ENCODE data around the gene MINDY4.

Gene MINDY4

DNA sequence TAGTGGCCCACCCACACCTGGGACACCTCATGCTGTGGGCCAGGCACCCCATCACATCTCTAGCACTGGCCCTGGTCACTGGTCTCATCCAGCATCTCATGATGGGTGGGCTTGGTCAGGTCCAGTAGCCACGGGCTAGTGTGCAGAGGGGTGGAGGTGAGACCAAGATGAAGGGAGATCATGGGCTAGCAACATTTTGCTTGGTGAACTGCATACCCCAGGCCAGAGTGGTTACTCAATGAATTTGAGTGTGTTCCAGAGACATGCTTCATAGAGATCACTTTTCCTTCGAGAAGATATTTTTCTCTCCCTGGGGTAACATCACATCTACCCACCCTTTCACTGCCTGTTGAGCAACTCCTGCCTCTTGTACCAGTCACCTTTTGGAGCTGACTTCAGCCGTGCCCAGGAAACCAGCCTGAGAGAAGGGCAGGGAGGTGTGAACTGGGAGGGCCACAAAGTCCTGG is 44.2 kb downstream of the MINDY4 start:
- DNase-seq: no peak
- no peak overlapping the region for H3K23ac ChIP-seq (ENCODE audit: low read length)

DNA sequence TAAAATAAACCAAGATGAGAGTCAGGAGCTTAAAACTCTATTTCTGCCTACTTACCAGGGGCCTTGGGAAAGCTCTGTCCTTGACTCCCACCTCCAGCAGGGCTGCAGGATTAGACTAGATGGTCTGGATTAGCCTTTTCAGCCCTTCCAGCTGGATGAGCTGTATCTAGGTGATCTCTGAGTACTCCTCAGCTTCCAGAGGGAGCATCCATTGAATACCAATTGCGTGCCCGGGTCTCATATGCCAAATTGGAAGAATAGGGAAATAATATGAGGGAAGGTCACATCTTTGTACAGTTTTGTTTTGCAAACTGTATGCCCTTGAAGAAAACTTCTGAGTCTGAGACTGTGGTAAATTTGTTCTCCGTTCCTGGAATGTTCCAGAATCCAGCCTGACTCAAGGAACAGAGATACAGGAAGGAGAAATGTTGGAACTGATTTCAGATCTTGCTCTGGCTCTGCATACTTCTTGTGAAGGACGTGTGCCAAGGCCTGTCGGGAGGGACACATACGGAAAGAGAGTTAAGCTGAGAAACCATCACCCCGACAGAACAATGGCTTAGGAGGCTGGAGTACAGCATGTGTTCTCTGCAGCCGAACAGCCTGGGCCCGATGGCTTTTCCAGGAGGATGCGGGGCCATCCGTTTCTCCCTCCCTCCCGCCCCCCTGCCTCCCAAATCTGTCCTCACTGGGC is 44.9 kb downstream of the MINDY4 start:
- Histone ChIP-seq H4K12ac (ENCODE audit: low read depth, low read length) (no peak overlapping the region), H3K79me1 (ENCODE audit: low read length) (no peaks in the 10 kb centered on the region), H3K4me2 (ENCODE audit: low read length) (no peak overlapping the region), H3K14ac (ENCODE audit: low read length) (no peak overlapping the region), H3K27ac (ENCODE audit: low read depth, low read length) (no peak overlapping the region), H3K27me3 (ENCODE audit: insufficient read depth, low read length) (no peaks in the 10 kb centered on the region), H2BK120ac (ENCODE audit: insufficient read depth, low read length, poor library complexity) (no peak overlapping the region), H3K9ac (ENCODE audit: low read length) (no peak overlapping the region), H2AFZ (ENCODE audit: insufficient read depth, low read length, poor library complexity) (no peak overlapping the region), H2BK5ac (ENCODE audit: low read depth, low read length, poor library complexity) (no peak overlapping the region), H3K4me1 (ENCODE audit: control insufficient read depth in 1 of 2, insufficient read depth in 2 of 2, low read length in 2 of 2) (no peaks in the 10 kb centered on the region), H3K23ac (ENCODE audit: low read length) (no peak overlapping the region), H3K36me3 (ENCODE audit: control insufficient read depth in 1 of 2, insufficient read depth in 2 of 2, low read length in 2 of 2) (peaks cover 0 to 2% of the 10 kb centered on the region in 2 experiments), H2AK5ac (ENCODE audit: low read length) (no peak overlapping the region), H3K18ac (ENCODE audit: low read length) (no peak overlapping the region), H4K8ac (ENCODE audit: low read depth, low read length) (no peak overlapping the region), H3K9me3 (ENCODE audit: insufficient read depth, low read depth, low read length) (peaks cover 2% of the 10 kb centered on the region), H3K4ac (ENCODE audit: low read depth, low read length) (no peak overlapping the region), H4K91ac (ENCODE audit: low read depth, low read length) (no peak overlapping the region), H3K4me3 (ENCODE audit: low read depth, low read length) (no peak overlapping the region), H2BK12ac (ENCODE audit: low read length) (no peak overlapping the region), H3K79me2 (ENCODE audit: control insufficient read depth, insufficient read depth, low read length, poor library complexity) (no peaks in the 10 kb centered on the region)
- WGBS (ENCODE audit: extremely low coverage, insufficient coverage, insufficient read length): no CpG with 5 or more reads among the region's 12 CpGs
- DNase-seq: no peak

More for the DNA sequence above, 44.2 kb downstream of the MINDY4 start:
- no peak overlapping the region for H2AFZ ChIP-seq (ENCODE audit: insufficient read depth, low read length, poor library complexity)
- no peak overlapping the region for H2AK5ac ChIP-seq (ENCODE audit: low read length)
- H2BK120ac ChIP-seq (ENCODE audit: insufficient read depth, low read length, poor library complexity): no peak overlapping the region
- H3K36me3 ChIP-seq (ENCODE audit: control insufficient read depth in 1 of 2, insufficient read depth in 2 of 2, low read length in 2 of 2): peaks cover 0 to 2% of the 10 kb centered on the region in 2 experiments
- no peak overlapping the region for H3K27ac ChIP-seq (ENCODE audit: low read depth, low read length)
- H3K18ac ChIP-seq (ENCODE audit: low read length): no peak overlapping the region
- no peak overlapping the region for H3K9ac ChIP-seq (ENCODE audit: low read length)
- no peaks in the 10 kb centered on the region for H3K79me1 ChIP-seq (ENCODE audit: low read length)
- H3K4me3 ChIP-seq (ENCODE audit: low read depth, low read length): no peak overlapping the region
- H3K14ac ChIP-seq (ENCODE audit: low read length): no peak overlapping the region
- H4K12ac ChIP-seq (ENCODE audit: low read depth, low read length): no peak overlapping the region
- no peaks in the 10 kb centered on the region for H3K27me3 ChIP-seq (ENCODE audit: insufficient read depth, low read length)
- no peak overlapping the region for H3K4me2 ChIP-seq (ENCODE audit: low read length)
- H3K4me1 ChIP-seq (ENCODE audit: control insufficient read depth in 1 of 2, insufficient read depth in 2 of 2, low read length in 2 of 2): no peaks in the 10 kb centered on the region
- peaks cover 2% of the 10 kb centered on the region for H3K9me3 ChIP-seq (ENCODE audit: insufficient read depth, low read depth, low read length)
- H3K79me2 ChIP-seq (ENCODE audit: control insufficient read depth, insufficient read depth, low read length, poor library complexity): no peaks in the 10 kb centered on the region
- H2BK12ac ChIP-seq (ENCODE audit: low read length): no peak overlapping the region
- WGBS (ENCODE audit: extremely low coverage, insufficient coverage, insufficient read length): no CpG with 5 or more reads among the region's 3 CpGs
- H2BK5ac ChIP-seq (ENCODE audit: low read depth, low read length, poor library complexity): no peak overlapping the region
- no peak overlapping the region for H3K4ac ChIP-seq (ENCODE audit: low read depth, low read length)
- H4K8ac ChIP-seq (ENCODE audit: low read depth, low read length): no peak overlapping the region
- no peak overlapping the region for H4K91ac ChIP-seq (ENCODE audit: low read depth, low read length)

DNA sequence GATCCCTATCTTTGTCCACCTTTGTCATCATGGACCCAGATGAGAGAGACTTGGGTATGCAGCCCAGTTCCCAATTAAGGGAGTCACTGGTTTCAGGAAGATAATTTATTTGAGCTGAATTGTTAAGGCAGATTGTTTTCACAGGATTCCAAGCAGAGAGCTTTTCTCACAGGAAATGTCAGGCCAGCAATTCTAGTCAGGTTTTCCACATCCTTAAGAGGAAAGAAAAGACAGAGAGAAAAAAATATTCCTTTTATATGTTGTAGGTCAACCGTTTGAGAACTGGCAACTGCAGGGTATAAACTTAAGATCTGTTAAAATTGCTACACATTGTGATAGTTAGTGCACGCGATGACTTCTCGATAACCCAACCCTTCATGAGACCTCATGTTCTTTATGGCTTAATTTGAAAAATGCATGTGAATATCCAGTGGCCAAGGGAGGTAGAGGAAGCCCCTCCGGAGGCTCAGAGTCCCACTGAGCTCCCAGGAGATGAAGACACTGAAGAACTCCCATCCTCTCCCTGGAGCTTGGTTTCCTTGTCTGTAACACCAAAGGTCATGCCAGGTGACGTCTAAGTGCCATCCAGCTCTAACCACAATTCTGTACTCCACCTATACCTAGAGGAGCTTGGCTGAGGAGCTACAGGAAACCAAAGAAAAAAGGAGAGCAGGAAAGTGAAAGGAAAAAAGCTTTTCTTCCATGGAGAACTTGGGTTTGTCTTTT is 45.6 kb downstream of the MINDY4 start:
- no peak overlapping the region for H4K8ac ChIP-seq (ENCODE audit: low read depth, low read length)

DNA sequence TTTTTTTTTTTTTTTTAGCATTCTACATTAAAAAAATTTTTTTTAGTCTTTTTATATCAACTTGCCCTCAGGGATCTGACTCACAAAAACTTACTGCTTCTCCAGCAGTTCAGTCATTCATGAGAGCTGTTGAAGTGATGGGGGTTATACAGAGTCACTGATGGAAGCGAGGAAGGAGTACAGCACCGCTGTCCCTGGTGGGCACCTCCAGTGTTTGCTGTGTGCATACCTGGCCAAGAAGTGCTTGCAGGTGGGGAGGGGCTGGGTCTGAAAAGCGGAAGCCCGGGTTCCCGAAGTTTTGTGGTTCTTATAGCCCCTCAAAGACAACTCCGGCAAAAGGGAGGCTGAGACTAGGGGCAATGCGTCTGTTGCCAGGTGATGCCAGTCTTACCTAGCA is 46.2 kb downstream of the MINDY4 start:
- peaks cover 0 to 2% of the 10 kb centered on the region in 2 experiments for H3K36me3 ChIP-seq (ENCODE audit: control insufficient read depth in 1 of 2, insufficient read depth in 2 of 2, low read length in 2 of 2)
- H3K79me2 ChIP-seq (ENCODE audit: control insufficient read depth, insufficient read depth, low read length, poor library complexity): no peaks in the 10 kb centered on the region
- H2BK12ac ChIP-seq (ENCODE audit: low read length): no peak overlapping the region
- H3K9ac ChIP-seq (ENCODE audit: low read length): no peak overlapping the region
- no peak overlapping the region for H2AFZ ChIP-seq (ENCODE audit: insufficient read depth, low read length, poor library complexity)
- no peak for DNase-seq
- no peak overlapping the region for H2AK5ac ChIP-seq (ENCODE audit: low read length)
- peaks cover 2% of the 10 kb centered on the region for H3K9me3 ChIP-seq (ENCODE audit: insufficient read depth, low read depth, low read length)
- H4K8ac ChIP-seq (ENCODE audit: low read depth, low read length): no peak overlapping the region
- H4K12ac ChIP-seq (ENCODE audit: low read depth, low read length): no peak overlapping the region
- H2BK120ac ChIP-seq (ENCODE audit: insufficient read depth, low read length, poor library complexity): no peak overlapping the region
- no peak overlapping the region for H3K23ac ChIP-seq (ENCODE audit: low read length)
- no peak overlapping the region for H3K4ac ChIP-seq (ENCODE audit: low read depth, low read length)
- no peaks in the 10 kb centered on the region for H3K27me3 ChIP-seq (ENCODE audit: insufficient read depth, low read length)
- H3K14ac ChIP-seq (ENCODE audit: low read length): no peak overlapping the region
- H3K4me2 ChIP-seq (ENCODE audit: low read length): no peak overlapping the region
- H2BK5ac ChIP-seq (ENCODE audit: low read depth, low read length, poor library complexity): no peak overlapping the region
- no peak overlapping the region for H3K18ac ChIP-seq (ENCODE audit: low read length)
- no peaks in the 10 kb centered on the region for H3K4me1 ChIP-seq (ENCODE audit: control insufficient read depth in 1 of 2, insufficient read depth in 2 of 2, low read length in 2 of 2)
- H4K91ac ChIP-seq (ENCODE audit: low read depth, low read length): no peak overlapping the region
- H3K27ac ChIP-seq (ENCODE audit: low read depth, low read length): no peak overlapping the region
- no CpG with 5 or more reads among the region's 7 CpGs for WGBS (ENCODE audit: extremely low coverage, insufficient coverage, insufficient read length)
- H3K79me1 ChIP-seq (ENCODE audit: low read length): no peaks in the 10 kb centered on the region
- no peak overlapping the region for H3K4me3 ChIP-seq (ENCODE audit: low read depth, low read length)

More for the DNA sequence above, 45.6 kb downstream of the MINDY4 start:
- peaks cover 2% of the 10 kb centered on the region for H3K9me3 ChIP-seq (ENCODE audit: insufficient read depth, low read depth, low read length)
- H4K91ac ChIP-seq (ENCODE audit: low read depth, low read length): no peak overlapping the region
- H2AK5ac ChIP-seq (ENCODE audit: low read length): no peak overlapping the region
- peaks cover 0 to 2% of the 10 kb centered on the region in 2 experiments for H3K36me3 ChIP-seq (ENCODE audit: control insufficient read depth in 1 of 2, insufficient read depth in 2 of 2, low read length in 2 of 2)
- no peaks in the 10 kb centered on the region for H3K4me1 ChIP-seq (ENCODE audit: control insufficient read depth in 1 of 2, insufficient read depth in 2 of 2, low read length in 2 of 2)
- H2AFZ ChIP-seq (ENCODE audit: insufficient read depth, low read length, poor library complexity): no peak overlapping the region
- H3K27ac ChIP-seq (ENCODE audit: low read depth, low read length): no peak overlapping the region
- no peak overlapping the region for H3K14ac ChIP-seq (ENCODE audit: low read length)
- H3K4me3 ChIP-seq (ENCODE audit: low read depth, low read length): no peak overlapping the region
- no peaks in the 10 kb centered on the region for H3K79me1 ChIP-seq (ENCODE audit: low read length)
- H3K18ac ChIP-seq (ENCODE audit: low read length): no peak overlapping the region
- no peaks in the 10 kb centered on the region for H3K27me3 ChIP-seq (ENCODE audit: insufficient read depth, low read length)
- no peak overlapping the region for H2BK5ac ChIP-seq (ENCODE audit: low read depth, low read length, poor library complexity)
- H3K4me2 ChIP-seq (ENCODE audit: low read length): no peak overlapping the region
- WGBS (ENCODE audit: extremely low coverage, insufficient coverage, insufficient read length): no CpG with 5 or more reads among the region's 6 CpGs
- H4K12ac ChIP-seq (ENCODE audit: low read depth, low read length): no peak overlapping the region
- H3K4ac ChIP-seq (ENCODE audit: low read depth, low read length): no peak overlapping the region
- H3K79me2 ChIP-seq (ENCODE audit: control insufficient read depth, insufficient read depth, low read length, poor library complexity): no peaks in the 10 kb centered on the region
- H3K9ac ChIP-seq (ENCODE audit: low read length): no peak overlapping the region
- H2BK120ac ChIP-seq (ENCODE audit: insufficient read depth, low read length, poor library complexity): no peak overlapping the region
- H2BK12ac ChIP-seq (ENCODE audit: low read length): no peak overlapping the region
- no peak overlapping the region for H3K23ac ChIP-seq (ENCODE audit: low read length)
- DNase-seq: no peak
